Stimulated activated CD8-positive, alpha-beta memory T cell treated with anti-CD3 and anti-CD28 coated beads, Interleukin-12 subunit alpha, Interleukin-12 subunit beta, amount 100 ng/mL, for 24 hours (primary cell): Measurements from ENCODE around the gene ANKRD37.

Experiments used
- DNase-seq: peaks from one replicate; pipeline ENCODE4 v3.0.0-alpha.2; 2020; ENCODE audit errors: extremely low read depth

ANKRD37 gene

DNA sequence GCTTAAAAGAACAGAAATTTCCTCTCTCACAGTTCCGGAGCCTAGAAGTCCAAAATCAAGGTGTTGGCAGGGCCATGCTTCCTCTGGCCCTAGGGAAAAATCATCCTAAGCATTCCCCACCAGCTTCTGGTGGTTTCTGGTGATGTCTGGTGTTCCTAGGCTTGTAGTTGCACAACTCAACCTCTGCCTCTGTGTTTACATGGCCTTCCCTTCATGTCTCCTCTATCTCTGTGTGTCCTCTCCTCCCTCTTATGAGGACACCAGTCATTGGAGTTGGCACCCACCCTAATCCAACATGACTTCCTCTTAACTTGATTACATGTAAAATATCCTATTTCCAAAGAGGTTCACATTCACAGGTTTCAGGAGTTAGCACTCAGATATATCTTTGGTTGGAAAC, 16.3 kb upstream of the ANKRD37 start:
- no peak for DNase-seq

DNA sequence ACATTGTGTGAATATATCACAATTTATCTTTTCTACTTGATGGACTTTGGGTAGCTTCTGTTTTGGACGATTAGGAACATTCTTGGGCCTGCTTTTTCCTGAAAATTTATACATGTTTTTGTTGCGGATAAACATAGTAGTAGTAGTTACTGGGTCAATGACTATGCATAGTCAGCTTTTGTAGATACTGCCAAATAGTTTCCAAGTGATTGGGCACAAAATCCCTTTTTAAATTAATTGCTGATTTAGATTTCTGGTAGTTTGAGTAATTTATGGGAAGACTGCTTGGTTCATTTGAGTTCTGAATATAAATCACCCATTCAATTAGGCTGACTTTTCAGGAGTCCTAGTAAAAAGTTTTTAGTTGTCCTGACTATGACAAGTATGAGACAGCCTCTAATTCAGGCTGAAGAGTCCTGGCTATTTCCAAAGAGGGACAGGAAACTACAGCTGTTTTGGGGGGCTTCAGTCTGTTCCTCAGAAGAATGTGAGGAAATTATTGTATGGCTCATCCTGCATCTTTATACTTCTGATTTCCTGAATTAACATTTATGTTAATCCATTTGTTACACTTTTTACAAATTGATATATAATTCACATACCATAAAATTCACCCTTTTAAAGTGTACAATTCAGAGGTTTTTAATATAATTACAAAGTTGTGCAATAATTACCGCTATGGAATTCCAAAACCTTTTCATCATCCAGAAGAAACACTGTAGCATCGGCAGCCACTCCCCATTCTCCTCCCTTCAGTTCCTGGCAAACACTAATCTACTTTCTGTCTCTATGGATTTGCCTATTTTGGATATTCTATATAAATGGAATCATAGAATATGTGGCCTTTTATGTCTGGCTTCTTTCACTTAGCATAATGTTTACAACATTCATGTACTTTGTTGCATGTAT, 15.1 kb upstream of the ANKRD37 start:
- no peak for DNase-seq

DNA sequence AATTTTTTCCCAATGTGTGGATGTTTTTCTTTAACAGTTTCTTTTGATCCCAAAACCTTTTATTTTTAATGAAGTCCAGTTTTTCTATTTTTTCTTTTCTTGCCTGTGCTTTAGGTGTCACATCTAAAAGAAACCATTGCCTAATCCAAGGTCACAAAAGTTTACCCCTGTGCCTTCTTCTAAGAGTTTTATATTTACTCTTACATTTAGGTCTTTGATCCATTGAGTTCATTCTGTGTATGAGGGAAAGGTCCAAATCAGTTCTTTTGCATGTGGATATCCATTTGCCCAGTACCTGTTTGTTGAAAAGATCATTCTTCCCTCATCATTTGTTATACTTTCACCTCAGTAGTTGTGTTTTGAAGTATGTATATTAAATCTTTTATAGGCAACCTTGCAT, 13.9 kb upstream of the ANKRD37 start:
- no peak for DNase-seq

DNA sequence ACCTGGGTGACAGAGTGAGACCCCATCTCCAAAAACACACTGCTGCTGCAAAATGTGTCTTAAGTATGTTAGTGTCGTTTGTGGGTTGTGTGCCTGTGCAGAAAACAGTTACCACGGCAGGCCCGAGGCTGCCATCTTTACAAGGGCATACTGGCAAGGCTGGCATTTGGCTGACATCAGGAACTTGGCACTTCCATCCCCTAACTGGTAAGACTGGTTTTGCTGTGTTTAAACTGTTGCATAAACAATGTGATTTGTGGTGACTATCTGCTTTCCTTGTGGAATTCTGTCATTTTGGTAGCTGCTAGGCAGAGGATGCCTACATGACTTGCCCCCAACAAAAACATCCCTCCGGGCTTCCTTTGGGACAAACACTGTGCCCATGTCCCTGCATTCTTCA, 13.2 kb upstream of the ANKRD37 start:
- no peak for DNase-seq

DNA sequence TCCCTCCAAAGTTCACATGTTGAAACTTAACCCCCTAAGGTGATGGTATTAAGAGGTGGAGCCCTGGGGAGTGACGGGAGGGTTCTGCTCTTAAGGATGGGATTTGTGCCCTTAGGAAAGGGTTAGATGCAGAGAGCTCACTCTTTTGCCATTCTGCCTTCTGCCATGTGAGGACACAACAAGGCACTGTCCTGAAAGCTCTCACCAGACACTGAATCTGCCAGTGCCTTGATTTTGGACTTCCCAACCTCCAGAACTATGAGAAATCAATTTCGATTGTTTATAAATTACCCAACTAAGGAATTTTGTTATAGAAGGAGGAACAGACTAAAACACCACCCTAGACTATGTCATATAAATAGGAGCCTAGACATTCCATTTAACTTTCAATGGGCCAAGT, 12.6 kb upstream of the ANKRD37 start:
- no peak for DNase-seq

DNA sequence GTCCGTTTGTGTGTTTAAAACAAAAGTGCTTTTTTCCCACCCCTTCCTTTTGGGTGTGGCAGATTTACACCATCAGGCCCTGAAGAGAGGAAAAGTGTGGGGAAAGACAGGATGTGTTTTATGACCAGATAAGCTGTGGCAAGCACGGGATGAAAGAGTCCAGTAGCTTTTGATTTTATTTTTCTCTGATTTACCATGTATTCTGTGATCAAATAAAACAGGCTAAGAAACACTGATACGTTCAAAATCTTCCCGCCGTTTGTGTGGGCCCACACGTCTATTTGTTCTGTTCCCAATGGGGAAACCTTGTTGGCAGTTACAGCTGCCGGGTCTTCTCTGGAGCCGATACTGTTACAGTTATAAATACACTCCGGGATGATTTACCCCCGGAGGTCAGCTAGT, 11.7 kb upstream of the ANKRD37 start:
- DNase-seq: no peak

DNA sequence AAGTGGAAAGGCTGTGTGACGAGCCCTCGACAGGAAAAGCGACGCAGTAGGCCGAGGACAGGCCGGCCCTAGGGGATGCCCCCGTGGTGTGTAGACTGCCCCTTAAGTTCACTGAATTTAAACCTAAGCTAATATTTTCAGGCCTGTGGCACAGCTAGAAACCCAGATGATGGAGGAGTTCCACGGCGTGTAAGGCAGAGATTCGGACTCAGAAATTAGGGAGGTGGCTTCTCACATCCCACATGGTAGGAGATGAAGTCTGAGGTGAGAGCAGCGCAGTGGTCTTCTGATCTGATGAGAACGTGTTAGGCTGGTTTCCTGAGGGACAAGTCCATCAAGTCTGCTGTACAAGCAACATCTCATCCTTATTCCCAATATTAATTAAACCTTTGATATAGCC, 8.7 kb upstream of the ANKRD37 start:
- no peak for DNase-seq

DNA sequence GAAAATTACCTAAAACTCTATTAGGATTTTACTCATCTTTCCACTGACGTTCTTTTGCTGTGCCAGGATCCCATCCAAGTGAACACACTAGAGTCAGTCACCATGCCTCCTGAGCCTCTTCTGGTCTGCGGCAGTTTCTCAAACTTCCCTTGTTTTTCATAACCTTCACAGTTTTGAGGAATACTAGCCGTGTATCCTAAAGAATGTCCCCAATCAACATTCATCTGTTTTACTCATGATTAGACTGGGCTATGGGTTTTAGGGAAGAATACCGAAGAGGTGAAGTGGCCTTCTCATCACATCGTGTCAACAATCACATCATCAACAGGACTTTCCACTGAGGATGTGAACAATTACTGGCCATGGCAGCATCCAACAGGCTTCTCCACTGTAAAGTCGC, 5.7 kb upstream of the ANKRD37 start:
- DNase-seq: no peak

DNA sequence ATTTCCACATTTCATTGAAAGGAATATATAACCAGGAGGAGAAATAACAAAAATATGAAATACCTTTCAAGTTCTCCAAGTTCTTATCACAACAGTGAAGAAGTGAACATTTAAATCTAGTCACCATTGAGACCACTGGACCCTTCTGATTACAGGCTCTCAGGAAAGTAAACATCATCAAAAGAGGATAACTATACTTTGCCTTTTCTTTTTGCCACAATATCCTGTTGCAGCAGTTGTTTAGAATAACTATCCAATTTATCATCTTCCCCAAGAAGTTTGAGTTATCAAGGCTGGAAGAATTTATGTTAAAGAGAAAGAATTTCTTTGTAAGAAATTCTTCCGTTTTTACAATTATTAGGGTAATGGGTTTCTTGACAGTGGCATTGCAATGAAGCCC, 4.5 kb upstream of the ANKRD37 start:
- DNase-seq: no peak

DNA sequence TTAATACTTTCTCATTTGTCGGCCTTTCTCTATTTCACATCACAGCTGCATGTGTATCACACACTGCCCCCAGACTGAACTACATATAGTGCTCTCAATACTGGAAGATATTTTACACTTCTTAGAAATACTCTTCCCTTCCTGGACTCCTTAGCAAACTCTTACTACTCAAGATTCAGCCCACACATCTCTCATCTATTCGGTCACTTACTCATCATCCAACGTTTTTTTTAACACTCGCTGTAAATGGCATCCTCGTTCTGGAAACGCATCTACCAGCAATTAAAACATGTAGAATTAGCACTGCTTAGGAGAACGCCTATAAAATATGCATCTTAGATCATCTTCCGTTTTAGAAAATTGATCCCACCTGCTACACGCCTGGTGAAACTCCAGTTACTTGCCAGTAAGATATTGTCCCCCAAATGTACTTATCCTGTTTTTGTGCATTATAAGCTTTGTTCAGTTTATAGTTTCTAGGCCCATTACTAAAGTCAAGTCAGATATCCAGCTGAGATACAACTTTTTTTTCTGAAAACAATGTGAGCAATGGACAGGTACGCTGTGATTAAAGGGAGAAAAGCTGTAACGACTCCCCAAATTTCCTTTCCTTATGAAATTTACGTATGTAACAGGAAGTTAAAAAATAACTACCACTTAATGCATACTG, 1.9 kb upstream of the ANKRD37 start:
- DNase-seq: no peak

DNA sequence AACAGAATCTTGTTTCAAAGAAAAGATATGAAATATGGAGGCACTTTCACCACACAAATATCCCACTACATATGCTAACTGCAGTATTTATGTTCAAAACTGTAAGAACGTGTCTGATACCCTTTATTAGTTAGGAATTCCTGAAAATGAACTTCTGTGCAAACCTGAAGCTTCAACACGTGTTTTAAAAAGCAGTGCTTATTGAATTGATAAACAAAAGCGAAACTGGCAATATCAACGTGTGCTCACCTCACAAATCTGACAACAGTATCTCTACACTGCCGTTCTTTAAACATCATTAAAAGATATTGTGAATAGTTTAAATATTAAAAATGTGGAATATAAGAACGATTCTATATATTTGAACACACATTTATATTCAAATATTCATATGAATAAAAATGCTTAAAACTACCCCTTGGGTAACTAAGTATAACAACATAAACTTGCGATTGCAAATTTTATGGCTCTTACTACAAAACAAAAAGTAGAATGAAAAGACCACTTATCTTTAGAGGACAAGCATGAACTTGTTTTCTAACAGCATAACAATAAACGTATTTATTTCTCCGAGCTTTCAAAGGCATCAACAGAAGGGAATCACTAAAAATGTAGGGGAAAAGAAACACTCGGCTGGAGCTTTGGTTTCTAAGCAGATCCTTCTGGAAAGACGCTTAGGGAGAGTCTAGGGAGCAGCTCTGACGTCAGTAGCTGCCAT, 1.2 kb upstream of the ANKRD37 start, which contains the start of gene LRP2BP:
Gene LRP2BP, minus strand, starts transcription at position 687 of the 718 bp plus-strand sequence. CDS start 17,738 bp downstream, outside the sequence.
- no peak for DNase-seq

DNA sequence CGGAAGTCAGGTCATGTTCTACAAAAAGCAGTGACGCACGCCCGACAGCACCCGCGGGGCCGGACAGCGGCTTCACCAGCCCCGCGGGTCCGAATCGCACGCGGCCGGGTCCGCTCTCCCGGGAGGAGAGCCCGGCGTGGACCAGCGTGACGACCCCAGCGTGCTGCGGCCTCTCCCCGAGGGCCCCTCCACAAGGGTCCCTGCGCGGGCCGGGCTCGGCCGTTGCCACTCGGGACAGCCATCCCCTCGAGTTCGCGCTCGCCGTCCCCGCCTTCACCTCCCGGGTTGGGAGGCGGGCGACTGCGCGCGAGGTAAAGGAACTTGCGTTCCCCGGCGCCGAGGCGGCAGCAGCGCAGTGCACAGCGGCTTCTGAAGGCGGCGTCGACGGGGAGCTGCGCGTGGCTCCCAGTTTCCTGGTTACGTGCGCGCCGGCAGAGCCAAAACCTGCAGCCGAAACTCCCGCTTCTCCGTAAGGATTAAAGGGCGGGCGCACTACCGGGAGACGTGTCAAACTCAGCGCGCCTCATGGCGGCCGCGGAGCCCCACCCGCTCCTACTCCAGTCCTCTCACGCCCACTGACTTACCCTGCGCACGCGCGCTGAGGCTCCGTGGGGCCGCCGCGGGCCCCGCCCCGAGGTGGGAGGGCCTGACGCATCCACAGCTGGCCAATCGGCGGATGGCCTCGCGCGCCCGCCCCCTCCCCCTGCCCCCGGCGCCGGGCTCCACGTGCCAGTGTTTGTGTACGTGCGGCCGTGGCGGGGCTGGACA, 501 bp upstream of the ANKRD37 start:
- peak; percentile 88 for DNase-seq

DNA sequence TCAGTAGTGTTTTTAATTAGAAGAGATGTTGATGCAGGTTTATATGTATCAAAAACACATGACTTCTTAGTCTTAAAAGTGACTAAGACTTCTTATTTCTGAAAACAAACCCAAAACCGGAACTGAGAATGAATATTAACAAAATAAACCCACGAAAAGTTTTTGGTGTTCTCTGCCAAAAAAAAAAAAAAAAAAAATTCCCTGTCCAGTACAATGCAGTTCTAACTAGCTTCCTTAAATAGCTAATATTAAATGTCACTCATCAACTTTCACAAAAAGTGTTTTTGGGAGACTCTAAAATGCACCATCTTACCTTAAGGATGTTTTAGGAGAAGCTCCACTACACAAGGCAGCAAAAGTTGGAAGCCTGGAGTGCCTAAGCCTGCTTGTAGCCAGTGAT, 2.0 kb downstream of the ANKRD37 start:
- DNase-seq: no peak

DNA sequence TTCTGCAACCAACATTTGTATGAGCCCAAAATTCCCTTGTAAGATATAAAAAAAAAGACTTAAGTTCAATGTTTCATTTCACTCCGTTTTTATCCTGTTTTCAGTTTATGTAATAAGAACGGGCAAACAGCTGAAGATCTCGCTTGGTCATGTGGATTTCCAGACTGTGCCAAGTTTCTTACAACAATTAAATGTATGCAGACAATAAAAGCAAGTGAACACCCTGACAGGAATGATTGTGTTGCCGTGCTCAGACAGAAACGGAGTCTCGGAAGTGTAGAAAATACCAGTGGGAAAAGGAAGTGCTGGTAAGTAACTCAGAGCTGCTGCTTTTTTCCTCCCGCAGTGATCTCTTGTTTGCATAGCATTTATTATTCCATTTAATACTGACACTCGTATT, 2.8 kb downstream of the ANKRD37 start:
- DNase-seq: no peak

DNA sequence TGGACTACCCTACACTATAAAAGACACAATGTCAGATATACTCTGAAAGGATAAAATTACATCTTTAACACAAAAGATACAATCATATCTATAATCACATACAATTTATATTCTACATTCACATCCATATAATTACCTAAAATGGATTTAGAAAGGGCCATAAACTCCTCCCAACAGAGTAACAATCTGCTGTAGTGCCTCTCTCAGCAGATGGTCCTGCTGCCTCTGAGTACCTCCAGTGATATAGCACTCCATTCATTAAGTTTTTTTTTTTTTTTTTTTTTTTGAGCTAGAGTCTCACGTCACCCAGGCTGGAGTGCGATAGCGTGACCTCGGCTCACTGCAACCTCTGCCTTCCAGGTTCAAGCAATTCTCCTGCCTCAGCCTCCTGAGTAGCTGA, 7.4 kb downstream of the ANKRD37 start:
- DNase-seq: no peak

DNA sequence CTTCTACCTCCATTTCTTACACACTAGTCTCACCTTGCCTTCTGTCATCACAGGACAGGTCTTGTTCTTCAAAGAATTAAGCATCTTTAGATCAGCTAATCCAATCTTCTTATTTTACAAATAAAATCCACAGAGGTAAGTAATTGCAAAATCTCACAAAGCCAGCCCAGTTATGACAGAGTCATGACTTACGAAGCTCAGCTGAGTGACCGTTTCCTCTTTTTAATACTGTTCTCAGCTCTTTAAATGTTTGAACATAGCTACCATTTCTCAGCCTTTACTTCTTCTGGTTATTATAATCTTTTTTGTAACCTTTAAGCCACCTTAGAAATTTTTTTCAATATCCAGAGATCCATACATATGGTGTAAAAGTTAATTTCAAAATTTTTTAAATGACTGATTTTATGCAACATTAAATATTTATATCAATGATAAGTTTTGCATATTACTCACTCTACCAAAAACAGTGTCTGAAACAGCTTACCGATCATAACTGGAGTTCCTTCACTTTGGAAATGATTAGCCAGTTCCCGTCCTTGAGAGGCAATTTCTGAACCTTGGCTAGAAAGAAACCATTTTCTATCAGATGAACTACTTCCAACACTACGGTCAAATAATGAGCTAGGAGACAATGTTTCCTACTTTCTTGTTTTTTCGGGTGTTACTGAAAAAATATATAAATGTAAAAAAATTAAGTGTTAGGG, 8.8 kb downstream of the ANKRD37 start:
- no peak for DNase-seq

DNA sequence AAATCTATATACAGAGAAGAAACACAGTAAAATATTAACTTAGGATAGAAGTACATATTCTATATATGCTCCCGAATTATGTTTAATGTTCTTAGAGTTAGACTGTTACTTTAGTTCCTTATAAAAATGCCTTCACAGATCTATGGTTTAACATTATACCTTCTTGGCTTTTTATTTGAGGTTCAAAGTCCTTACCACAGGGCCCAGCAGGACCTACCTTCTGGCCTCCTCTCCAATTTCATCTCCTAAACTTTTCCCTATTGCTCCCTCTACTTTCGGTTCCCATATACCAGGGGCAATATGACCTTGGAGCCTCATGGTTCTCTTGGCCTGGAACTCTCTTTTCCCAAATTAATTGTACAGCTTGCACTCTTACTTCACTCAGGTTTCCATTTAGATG, 11.8 kb downstream of the ANKRD37 start:
- no peak for DNase-seq

DNA sequence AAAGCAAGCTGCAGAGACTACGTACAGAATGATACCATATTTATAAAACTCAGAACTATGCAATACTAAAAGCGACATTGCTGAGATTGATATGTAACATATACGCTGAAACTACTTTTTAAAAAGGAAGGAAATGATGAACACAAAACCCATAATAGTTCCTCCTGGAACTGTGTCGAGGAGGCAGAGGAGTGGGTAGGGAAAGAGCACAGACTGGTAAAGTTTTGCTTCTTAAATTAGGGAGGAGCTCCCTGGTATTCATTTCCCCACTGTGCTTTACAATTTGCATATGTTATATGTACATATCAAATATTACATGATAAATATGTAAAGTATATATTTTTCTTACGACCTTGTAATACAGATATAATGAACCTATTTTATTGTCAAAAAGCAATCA, 15.2 kb downstream of the ANKRD37 start:
- no peak for DNase-seq

DNA sequence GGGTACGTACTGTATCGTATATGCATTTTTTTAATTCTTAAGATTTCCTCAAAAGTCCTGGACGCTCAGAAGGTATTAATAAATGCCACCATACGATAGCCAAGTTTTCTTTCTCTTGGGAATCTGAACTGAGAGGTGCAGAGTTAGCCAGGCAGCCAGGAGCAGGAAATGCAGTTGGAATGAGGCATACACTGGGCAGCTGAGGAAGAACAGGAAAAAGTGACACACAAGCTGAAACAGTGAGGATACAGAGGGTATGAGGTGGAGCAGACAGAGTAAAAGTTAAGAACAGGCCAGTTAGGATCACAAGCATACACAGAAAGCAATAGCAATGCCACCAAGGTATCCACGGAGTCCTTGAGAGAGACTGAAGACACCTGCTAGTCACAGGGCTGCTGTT, 15.8 kb downstream of the ANKRD37 start:
- no peak for DNase-seq

DNA sequence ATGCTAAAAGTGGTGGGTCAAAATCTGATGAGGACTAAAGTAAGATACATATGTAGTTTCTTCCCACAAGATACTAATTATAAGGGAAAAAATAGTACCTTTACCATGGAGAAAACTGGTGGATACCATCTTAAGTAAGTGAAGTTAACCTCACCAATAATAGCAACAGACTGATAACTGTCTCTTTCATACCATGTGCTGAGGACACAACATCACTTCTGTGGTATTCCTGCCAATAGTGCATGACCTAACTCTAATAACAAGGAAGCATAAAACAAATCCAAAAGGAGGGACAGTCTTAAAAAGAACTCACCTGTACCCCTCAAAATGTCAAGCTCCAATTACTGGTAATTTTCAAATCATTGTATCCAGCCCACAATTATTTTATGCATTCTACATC, 20.3 kb downstream of the ANKRD37 start:
- DNase-seq: no peak
